OCI-LY1 (cell line): ENCODE data around the gene SLX4IP.

Experiments
- EZH2 ChIP-seq: fragments of 200-600 bp; sonication (generic), shearing (Covaris generic); IDR thresholded peaks from 2 replicates; pipeline ENCODE4 v1.8.0; 2017; ENCODE audit warnings: borderline replicate concordance, mixed run types, mild to moderate bottlenecking, antibody characterized with exemption, low read length, moderate library complexity, mixed read lengths
- TF ChIP-seq, protein P1 (sequence below): fragments of 200-600 bp; sonication (generic), shearing (Covaris generic); IDR thresholded peaks from 2 replicates; pipeline ENCODE4 v1.5.1; 2017; ENCODE audit warnings: mild to moderate bottlenecking, antibody characterized with exemption, low read length, moderate library complexity, mixed read lengths

DNA sequence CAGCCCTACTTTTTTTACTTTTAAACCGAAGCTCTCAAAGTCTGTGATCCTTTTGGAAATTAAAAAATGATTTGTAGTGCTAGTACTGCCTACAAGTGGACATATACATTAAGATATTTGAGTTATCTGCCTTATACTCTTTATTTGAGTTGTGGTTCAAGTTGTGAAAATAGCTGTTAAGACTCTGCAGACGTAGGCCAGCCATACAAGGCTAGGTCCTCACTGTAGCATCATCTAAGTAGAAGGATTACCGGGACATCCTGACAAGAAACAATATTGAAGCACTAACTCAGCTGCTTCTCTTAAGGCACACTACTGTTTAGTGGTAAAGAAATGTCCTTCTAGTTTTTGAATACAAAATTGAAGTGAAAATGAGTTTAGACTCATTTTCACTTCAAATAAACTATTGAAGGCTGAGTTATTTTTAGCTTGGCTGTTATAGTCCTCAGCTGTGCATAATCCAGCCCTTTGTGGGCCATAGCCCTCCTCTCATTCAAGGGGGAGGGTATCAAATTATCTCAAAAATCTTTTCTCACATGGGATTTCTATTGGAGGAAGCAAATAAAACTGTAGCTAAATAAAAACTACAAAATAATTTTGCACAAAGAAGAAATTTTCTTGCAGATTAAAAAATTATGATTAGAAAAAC, 170.6 kb downstream of the SLX4IP start:
- TF ChIP-seq, protein P1, sequence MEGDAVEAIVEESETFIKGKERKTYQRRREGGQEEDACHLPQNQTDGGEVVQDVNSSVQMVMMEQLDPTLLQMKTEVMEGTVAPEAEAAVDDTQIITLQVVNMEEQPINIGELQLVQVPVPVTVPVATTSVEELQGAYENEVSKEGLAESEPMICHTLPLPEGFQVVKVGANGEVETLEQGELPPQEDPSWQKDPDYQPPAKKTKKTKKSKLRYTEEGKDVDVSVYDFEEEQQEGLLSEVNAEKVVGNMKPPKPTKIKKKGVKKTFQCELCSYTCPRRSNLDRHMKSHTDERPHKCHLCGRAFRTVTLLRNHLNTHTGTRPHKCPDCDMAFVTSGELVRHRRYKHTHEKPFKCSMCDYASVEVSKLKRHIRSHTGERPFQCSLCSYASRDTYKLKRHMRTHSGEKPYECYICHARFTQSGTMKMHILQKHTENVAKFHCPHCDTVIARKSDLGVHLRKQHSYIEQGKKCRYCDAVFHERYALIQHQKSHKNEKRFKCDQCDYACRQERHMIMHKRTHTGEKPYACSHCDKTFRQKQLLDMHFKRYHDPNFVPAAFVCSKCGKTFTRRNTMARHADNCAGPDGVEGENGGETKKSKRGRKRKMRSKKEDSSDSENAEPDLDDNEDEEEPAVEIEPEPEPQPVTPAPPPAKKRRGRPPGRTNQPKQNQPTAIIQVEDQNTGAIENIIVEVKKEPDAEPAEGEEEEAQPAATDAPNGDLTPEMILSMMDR = no peak
- TF ChIP-seq EZH2 = no peak
